ENCODE results near the gene PLEKHD1.
A peak's percentile ranks its signal among the peaks of the same experiment; 100 is the strongest.
"Not testable (repeated sequence)": the region's sequence is repeated elsewhere in the genome, so short reads cannot be mapped to it uniquely, and the experiment has no call there.

PLEKHD1 gene

GRCh38 chr14:69481815-69482568 is 2.5 kb upstream of the PLEKHD1 start:
- no peak for DNase-seq (ENCODE audit: low spot score)

DNA sequence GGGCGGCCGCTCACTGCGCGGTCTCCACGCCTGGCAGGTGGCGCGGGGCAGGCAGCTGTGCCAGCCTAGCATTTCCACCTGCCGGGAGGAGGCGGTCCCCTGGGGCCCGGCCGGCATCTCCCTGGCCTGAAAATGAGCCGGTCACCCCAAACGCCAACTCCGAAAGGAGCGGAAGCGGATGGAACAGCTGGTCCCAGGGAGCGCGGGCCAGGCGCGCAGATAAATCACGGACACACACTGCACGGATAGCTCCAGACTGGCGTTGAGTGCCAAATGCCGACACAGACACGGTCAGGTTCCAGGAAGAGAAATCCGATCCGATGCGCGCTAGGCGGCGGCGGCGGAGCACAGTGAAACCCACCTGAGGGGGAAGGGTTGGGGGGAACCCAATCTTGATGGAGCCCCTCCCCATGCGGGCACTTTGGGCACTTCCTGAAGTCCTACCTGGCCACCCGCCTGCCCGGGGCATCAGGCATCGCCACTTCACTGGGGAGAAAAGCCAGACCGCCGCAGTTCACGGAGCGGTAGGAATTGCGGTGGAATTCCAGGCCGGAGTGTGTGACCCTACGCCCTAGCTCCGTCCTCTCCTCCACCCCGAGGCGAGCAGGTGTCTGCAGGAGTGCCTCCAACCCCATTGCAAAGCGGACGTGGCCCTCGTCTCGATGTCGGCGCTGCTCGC is 624 bp upstream of the PLEKHD1 start:
- peak; percentile 81 for DNase-seq (ENCODE audit: low spot score)

DNA sequence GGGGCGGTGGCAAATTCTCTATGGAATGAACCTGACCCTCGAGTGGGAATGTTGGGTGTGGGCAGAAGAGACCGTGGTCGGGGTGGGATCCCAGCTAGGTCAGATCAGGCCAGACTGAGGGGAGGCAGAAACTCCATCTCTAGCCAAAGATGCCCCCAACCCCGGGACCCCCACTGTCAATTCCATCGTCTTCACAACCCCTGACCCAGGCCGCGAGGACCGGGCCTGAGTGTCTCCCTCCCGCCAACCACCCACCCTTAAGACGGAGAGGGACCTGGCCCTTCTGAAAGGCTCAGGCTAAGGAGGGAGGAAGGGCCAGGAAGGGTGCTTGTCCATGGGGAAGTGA is 760 bp downstream of the PLEKHD1 start:
- DNase-seq (ENCODE audit: low spot score), result no peak

- no peak for DNase-seq (ENCODE audit: low spot score)
Measured at GRCh38 chr14:69485701-69486100, 1.2 kb downstream of the PLEKHD1 start.

GRCh38 chr14:69487226-69487625 is 2.7 kb downstream of the PLEKHD1 start:
- DNase-seq (ENCODE audit: low spot score), result no peak

DNA sequence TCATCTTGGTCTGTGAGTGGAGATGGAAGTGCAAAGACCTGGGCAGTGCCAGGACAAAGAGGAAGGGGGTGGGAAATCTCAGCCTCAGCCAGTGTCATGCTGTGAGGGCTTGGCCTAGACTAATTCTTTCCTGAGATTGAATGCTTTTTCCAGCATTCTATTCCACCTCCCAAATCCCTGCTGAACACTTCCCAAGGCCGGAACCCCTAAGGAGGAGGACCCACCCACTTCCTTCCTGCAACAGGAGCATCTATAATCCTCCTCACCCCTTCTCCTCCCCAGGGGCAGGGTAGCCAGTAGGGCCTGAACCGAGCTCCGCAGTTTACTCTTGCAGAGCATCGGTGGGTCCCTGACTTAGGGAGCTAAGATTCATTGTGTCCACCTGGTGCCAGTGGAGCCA is 3.2 kb downstream of the PLEKHD1 start:
- DNase-seq (ENCODE audit: low spot score), result no peak

DNA sequence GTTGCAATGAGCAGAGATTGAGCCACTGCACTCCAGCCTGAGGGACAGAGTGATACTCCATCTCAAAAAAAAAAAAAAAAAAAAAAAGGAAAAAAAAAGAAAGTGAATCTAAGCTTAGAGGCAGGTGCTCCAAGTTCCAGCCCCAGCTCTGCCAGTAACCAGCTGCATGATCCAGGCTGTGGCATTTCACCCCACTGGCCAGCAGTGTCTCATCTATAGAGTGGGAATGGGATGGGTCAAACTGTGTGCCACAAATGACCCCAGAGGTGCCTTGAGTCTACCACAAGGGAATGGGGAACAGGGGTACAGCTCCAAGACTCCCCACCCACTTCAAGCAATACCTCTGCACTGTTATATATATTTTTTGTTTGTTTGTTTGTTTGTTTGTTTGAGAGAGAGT is 5.0 kb downstream of the PLEKHD1 start:
- no peak for DNase-seq (ENCODE audit: low spot score)

DNA sequence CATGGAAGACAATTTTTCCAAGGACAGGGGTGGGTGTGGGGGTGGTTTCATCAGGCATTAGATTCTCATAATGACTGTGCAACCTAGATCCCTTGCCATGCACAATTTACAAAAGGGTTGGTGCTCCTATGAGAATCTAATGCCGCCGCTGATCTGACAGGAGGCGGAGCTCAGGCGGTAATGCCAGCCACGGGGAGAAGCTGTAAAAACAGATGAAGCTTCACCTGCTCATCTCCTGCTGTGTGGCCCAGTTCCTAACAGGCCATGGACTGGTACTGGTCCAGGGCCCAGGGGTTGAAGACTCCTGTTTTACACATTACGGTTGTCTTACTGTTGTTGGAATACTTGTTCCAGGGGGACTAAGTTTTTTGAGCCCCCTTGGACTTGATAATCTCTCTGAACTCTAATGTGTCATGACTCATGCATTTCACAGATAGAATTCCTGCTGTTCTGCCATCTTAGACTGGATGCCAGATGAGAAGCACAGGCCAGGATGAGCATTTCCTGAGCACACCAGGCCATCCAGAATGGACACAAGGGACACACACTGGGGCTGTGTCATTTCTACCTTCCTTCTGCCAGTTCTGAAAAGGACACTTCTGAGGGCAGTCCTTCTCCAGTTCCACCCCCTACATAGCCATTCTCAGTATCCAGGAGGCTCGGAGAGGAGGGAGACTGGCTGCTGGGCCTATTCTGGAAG is 5.8 kb downstream of the PLEKHD1 start:
- no peak for DNase-seq (ENCODE audit: low spot score)

- no peak for DNase-seq (ENCODE audit: low spot score)
Measured at GRCh38 chr14:69491193-69491592, 6.7 kb downstream of the PLEKHD1 start.

DNA sequence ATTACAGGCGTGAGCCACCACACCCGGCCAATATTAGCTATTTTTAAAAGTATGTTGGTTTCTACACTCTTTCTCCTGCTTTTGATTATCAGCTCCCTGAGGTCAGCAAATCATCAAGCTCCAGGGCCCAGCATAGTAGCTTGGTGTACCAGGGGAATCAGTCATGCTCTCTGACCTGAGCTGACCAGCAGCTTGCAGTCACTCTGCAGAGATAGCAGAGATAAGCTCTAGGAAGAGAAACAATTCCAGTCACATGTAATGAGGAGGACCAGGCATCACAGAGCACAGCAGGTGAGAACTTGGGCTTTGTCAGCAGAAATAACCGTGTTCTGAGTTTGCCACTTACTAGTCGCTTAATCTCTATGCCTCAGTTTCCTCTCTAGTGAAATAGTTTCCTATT is 8.5 kb downstream of the PLEKHD1 start:
- DNase-seq (ENCODE audit: low spot score), result no peak

DNA sequence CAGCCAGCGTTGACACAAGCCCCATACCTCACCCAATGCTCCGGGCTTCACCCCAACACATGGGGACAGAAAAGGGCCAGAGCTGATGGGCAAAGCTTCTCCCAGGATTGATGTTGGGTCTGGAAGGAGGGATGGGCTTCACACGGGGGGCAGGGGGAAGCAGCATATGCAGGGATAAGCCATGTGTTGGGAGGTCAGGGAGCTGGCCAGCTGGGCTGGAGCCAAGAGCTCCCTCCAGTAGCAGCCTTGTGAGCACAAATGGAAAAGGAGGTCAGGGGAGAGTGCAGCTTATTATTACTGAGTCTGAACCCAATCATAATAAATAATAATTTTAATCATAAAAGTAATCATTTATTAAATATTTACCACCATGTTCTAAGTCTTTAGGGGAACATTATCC is 9.3 kb downstream of the PLEKHD1 start:
- DNase-seq (ENCODE audit: low spot score), result no peak

GRCh38 chr14:69495341-69495921 is 10.9 kb downstream of the PLEKHD1 start:
- no peak for DNase-seq (ENCODE audit: low spot score)

DNA sequence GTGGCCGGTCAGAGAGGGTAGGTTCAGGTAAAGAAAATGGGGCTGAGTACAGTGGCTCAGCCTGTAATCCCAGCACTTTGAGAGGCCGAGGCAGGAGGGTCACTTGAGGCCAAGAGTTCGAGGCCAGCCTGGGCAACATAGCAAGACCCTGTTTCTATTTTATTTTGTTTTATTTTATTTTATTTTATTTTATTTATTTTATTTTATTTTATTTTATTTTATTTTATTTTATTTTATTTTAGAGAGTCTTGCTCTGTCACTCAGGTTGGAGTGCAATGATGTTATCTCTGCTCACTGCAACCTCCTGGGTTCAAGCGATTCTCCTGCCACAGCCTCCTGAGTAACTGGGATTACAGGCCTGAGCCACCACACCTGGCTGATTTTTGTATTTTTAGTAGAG is 13.3 kb downstream of the PLEKHD1 start:
- DNase-seq (ENCODE audit: low spot score), result not testable (repeated sequence)

DNA sequence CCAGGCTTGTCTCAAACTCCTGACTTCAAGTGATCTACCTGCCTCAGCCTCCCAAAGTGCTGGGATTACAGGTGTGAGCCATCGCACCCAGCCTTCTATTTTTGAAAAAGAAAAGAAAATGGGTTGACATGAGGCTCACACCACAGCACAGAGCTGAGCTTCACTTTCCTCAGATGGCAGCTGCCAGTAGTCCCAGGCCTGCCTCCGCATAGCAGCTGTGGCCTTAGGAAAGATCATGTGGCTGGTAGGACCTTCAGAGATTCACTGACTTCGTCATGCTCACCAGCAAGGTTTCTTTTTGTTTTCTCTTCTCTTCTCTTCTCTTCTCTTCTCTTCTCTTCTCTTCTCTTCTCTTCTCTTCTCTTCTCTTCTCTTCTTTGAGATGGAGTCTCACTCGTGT is 13.8 kb downstream of the PLEKHD1 start:
- not testable (repeated sequence) for DNase-seq (ENCODE audit: low spot score)

DNA sequence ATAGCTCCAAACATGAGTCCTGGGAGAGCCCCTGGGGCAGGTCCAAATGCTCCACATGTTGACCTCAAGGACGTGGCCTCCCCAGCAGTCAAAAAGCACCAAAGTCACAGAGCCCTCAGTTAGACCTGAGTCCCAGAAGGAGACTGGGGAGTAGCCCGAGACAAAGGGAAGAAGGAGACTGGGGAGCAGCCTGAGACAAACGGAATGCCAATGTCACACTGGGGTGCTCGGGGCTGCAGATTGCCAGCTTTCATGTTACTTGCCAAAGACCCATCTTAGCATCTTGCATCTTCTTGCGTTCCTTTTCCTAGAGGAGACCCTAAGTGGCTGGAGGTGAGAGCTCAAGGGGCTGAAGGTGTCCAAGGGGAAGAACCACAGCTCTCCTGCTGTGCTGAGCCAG is 14.9 kb downstream of the PLEKHD1 start:
- DNase-seq (ENCODE audit: low spot score), result no peak

GRCh38 chr14:69500096-69500495 is 15.6 kb downstream of the PLEKHD1 start:
- DNase-seq (ENCODE audit: low spot score), result no peak

DNA sequence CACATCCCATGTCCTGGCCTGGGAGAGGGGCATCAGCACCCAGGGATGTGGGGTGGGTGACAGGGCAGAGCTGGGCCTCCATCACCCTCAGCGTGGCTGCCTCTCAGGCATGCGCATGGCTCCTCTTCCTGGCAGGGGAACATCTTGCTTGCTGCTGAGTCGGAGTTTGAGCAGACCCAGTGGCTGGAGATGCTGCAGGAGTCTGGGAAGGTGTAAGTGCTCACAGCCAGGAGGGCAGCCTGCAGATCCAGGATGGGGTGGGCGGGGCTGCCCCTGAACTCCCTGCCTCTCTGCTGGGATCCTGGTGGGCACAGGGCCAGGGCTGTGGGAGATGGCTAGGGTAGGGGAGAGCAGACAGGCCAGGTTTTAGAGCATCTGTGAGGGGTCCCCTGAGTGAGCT is 16.2 kb downstream of the PLEKHD1 start:
- DNase-seq (ENCODE audit: low spot score), result no peak

GRCh38 chr14:69501423-69501838 is 16.9 kb downstream of the PLEKHD1 start:
- no peak for DNase-seq (ENCODE audit: low spot score)

DNA sequence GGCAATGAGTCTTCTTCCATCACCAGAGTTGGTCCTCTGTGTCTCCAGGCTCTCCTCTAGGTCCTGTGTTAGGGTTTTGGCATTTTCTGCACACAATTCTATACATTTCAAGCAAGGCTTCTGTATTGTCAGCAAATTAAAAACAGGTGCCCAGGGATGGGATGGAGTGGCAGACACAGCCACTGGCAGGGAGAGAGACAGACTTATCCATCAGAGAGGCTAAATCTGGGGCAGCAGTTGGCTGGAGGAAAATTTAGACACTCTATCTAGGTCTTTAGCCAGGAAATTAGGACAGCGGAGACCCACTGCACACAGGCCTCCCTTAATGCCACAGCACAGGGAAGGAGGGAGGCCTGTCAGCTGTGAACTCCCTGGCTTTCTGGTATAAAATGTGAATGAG is 20.2 kb downstream of the PLEKHD1 start:
- no peak for DNase-seq (ENCODE audit: low spot score)

- no peak for DNase-seq (ENCODE audit: low spot score)
Measured at GRCh38 chr14:69505338-69506240, 21.1 kb downstream of the PLEKHD1 start.

- DNase-seq (ENCODE audit: low spot score), result no peak
Measured at GRCh38 chr14:69506241-69506595, 21.7 kb downstream of the PLEKHD1 start.

All from left forelimb (tissue), 1 donor.